Stimulated activated CD4-positive, alpha-beta T cell treated with anti-CD3 and anti-CD28 coated beads, Interleukin-2, amount 100 ng/mL, for 24 hours (primary cell): ENCODE results near the gene NFKBIB.
"Not testable (repeated sequence)": the region's sequence is repeated elsewhere in the genome, so short reads cannot be mapped to it uniquely, and the experiment has no call there.

ENCODE experiments used
- DNase-seq, 2 donors: peaks; one replicate each; pipeline ENCODE4 v3.0.0-alpha.2; 2020

The NFKBIB gene

GRCh38 chr19:38930776-38931520 is 31.2 kb downstream of the NFKBIB start, which contains the start of gene MRPS12:
TSS of gene MRPS12 (plus strand) at chr19:38930944. CDS start at chr19:38931295, 351 bp downstream.
- DNase-seq, result peak; percentile 98

DNA sequence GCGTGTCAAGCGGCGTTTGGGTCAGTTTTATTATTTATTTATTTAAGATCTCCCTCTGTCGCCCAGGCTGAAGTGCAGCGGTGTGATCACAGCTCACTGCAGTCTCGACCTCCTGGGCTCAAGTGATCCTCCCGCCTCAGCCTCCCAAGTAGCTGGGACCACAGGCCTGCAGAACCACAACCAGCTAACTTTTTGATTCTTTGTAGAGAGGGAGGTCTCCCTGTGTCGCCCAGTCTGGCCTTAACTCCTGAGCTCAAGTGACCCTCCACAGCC is 31.7 kb downstream of the NFKBIB start:
- no peak for DNase-seq

- DNase-seq, result peak; percentile 31 to 47
Measured at GRCh38 chr19:38932425-38933179, 32.8 kb downstream of the NFKBIB start.

GRCh38 chr19:38933544-38933943 is 33.8 kb downstream of the NFKBIB start:
- DNase-seq, result no peak

- DNase-seq, result no peak
Measured at GRCh38 chr19:38939957-38940356, 40.2 kb downstream of the NFKBIB start.

GRCh38 chr19:38941466-38941865 is 41.7 kb downstream of the NFKBIB start:
- DNase-seq, result not testable (repeated sequence)

DNA sequence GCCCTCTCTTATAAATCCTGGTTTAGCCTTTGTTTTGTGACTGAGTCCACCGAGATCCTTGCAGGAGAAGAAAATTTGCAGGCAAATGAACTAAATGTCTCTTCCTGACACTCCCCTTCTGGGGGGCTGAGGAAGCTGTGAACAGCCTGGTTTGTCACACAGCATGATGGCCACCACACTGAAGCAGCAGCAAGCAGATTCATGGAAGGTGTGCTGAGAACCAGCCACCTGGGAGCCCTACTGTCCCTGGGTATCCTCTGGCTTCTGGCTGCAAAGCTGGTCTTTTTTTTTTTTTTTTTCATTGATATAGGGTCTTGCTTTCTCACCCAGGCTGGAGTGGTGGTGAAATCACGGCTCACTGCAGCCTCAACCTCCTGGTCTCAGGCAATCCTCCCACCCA is 42.2 kb downstream of the NFKBIB start:
- no peak for DNase-seq

- no peak for DNase-seq
Measured at GRCh38 chr19:38942471-38943181, 42.9 kb downstream of the NFKBIB start.

DNA sequence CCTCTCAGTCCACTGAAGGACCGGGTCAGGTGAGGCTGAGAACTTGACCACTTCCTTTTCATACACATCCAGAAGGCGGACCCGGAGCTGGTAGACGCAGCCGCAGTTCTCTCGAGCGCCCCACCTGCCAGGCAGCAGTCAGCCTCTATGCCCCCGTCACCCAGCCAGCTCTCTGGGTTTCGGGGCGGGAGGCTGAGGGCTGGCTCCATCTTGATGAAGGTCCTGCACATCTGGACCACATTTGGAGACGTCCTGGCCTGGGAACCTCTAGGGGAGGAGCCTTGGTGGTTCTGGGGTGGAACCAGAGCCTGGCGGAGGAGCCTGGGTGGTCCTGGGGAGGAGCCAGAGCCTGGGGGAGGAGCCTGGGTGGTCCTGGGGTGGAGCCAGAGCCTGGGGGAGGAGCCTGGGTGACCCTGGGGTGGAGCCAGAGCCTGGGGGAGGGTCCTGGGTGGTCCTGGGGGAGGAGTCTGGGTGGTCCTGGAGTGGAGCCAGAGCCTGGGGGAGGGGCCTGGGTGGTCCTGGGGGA is 45.3 kb downstream of the NFKBIB start:
- DNase-seq, result no peak

GRCh38 chr19:38945562-38946228 is 45.9 kb downstream of the NFKBIB start:
- DNase-seq, result no peak

DNA sequence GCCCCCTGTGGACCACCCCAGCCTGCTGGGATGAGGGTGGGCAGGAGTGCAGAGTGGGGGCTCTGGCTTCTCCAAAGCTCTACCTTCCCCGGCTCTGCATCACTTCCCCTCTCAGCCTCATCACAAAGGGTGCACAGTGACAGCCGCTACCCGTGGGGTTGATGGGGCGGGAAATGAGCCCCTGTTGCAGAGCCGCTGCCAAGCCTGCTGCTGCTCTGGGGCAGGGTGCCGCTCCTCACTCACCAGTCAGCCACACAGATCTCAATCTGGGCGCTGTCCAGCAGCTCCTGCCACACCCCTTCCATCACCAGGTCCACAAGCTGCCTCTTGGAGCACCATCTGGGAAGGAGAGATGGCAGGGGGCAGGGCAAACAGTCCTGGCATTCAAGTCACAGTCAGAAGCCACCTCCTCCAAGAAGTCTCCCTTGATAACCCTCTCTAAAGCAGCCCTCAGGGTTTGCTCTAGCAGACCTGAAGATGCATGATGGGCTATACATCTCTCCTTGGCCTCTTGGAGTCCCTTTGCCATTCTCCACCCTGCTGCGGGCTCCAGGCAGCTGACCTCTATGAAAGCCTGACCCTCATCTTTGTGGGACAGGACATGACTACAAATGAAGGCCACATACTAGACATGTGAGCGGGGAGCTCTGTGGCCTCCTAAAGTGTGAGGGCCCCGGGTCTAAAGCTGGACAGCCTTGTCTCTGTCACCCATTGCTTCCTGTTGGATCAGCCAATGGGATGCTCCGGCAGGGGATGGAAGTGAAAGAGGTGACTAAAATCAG is 46.7 kb downstream of the NFKBIB start:
- DNase-seq, result no peak

- DNase-seq, result peak; percentile 83 to 91
Measured at GRCh38 chr19:38949580-38950367, 50.0 kb downstream of the NFKBIB start.

DNA sequence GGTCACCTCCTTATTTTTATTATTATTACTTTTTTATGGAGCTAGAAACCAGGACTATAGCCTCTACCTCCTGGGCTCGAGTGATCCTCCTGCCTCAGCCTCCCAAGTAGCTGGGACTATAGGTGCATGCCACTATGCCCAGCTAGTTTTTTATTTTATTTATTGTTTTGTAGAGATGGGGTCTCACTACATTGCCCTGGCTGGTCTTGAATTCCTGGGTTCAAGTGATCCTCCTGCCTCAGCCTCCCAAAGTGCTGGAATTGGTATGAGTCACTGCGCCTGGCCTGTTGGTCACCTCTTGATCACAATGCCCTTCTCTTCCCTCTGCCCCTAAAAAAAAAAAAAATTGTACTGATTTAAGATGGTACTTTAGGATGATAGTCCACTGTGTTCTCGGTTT is 51.4 kb downstream of the NFKBIB start:
- no peak for DNase-seq

DNA sequence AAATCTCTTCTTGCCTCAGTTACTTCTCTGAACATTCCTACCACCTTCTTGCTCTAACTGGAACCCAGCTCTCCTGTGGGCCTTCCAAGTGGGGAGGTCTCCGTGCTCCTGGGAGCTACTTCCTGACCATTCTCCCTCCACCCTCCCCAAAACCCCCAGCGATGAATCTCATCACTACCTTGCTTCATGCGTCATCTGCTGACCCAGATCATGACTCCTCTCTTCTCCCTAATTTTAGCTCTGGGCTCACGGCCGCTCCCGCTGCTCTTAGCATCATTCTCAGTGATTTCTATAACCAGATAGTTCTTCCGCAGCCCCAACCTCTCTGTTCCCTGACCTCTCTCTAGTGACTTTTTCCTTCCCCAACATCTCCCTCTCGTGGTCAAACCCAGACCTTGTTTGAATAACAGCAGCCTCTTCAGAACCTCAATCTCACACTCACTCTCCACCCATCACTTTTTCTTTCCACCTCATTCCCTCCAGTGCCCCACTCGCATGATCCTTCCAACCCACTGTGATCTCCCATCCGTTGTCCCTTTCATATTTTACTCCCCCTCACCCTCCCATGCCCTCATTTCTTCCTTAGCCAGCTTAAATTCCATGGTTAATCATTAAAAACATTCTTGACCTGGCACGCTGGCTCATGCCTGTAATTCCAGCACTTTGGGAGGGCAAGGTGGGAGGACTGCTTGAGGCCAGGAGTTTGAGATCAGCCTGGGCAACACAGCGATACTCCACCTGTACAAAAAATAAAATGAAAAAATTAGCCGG is 52.8 kb downstream of the NFKBIB start:
- no peak for DNase-seq

GRCh38 chr19:38953677-38954076 is 53.9 kb downstream of the NFKBIB start:
- no peak for DNase-seq

GRCh38 chr19:38956264-38956663 is 56.5 kb downstream of the NFKBIB start:
- DNase-seq, result no peak

GRCh38 chr19:38958301-38958700 is 58.5 kb downstream of the NFKBIB start:
- no peak for DNase-seq
